Measurements from ENCODE around the gene ZNF648. TPM values are rescaled to one million over a fixed set of nuclear protein-coding genes. Genes with fewer than 3 reads are reported as not detected.

The ZNF648 gene
- polyA plus RNA-seq, 2 of the 4 experiments (the other 2 are of a cell fraction): not detected

GRCh38 chr1:182065126-182065845 lies 3.8 kb upstream of the ZNF648 start (continued):
- TF ChIP-seq REST (IDR thresholded peaks at IDR 0.05): no peak
- TF ChIP-seq, protein P1, sequence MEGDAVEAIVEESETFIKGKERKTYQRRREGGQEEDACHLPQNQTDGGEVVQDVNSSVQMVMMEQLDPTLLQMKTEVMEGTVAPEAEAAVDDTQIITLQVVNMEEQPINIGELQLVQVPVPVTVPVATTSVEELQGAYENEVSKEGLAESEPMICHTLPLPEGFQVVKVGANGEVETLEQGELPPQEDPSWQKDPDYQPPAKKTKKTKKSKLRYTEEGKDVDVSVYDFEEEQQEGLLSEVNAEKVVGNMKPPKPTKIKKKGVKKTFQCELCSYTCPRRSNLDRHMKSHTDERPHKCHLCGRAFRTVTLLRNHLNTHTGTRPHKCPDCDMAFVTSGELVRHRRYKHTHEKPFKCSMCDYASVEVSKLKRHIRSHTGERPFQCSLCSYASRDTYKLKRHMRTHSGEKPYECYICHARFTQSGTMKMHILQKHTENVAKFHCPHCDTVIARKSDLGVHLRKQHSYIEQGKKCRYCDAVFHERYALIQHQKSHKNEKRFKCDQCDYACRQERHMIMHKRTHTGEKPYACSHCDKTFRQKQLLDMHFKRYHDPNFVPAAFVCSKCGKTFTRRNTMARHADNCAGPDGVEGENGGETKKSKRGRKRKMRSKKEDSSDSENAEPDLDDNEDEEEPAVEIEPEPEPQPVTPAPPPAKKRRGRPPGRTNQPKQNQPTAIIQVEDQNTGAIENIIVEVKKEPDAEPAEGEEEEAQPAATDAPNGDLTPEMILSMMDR (IDR thresholded peaks at IDR 0.05): no peak

DNA sequence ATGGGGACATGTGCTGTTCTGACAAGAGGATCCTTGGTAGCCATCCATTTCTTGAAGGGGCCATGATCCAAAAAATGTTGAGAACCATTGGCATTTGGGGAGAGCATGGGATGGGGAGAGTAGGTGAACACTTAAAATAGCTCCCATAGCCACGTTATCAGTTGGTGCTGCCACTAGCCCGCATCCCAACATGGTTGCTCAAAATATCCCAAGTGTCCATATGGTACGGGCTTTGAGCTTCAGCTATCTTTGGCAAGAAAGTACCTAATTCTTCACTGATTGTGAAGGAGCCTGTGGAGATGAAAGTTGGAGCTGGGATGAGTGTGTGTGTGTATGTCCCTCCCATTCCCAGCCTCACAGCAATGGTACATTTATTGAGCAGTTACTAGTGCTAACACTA lies 3.1 kb upstream of the ZNF648 start:
- no peak for FAIRE-seq

DNA sequence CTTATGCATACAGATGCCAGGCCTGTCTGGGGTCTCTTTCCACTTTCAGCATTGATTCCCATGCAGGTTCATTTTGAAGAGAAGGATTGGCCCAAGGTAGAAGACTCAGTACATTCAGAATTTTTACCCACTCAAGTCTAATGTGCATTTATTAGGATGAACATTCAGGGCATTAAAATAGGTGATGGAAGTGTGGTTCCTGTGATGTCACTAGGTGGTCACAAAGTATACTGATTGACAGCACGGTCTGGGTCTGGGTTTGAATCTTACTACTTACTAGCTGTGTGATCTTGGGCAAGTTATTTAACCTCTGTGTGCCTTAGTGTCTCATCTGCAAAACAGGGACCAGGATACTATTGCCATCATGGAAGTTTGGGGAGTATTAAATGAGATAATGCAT lies 711 bp upstream of the ZNF648 start:
- CTCF ChIA-PET: interaction anchor here (1.3 to 1.6 kb wide), 2 partner anchors 10 to 19 kb away, joined by 4 read pairs; no protein-coding TSS in a partner anchor
- no peak for ATAC-seq
- no peak overlapping the region for H3K4me3 ChIP-seq
- no peak overlapping the region for H3K27ac ChIP-seq
- 0 out of 3 replicates have a peak, but pooled peaks cover 2% of the 10 kb centered on the region for H3K9me3 ChIP-seq
- POLR2A ChIA-PET: no interaction called here
- no peak for DNase-seq (ENCODE audit: low read depth in 1 of 2, low spot score in 1 of 2)
- no peaks in the 10 kb centered on the region for H3K4me1 ChIP-seq
- no peak for TF ChIP-seq ESRRA (IDR thresholded peaks at IDR 0.05; ENCODE audit: borderline replicate concordance, low read length)
- TF ChIP-seq, protein P2, sequence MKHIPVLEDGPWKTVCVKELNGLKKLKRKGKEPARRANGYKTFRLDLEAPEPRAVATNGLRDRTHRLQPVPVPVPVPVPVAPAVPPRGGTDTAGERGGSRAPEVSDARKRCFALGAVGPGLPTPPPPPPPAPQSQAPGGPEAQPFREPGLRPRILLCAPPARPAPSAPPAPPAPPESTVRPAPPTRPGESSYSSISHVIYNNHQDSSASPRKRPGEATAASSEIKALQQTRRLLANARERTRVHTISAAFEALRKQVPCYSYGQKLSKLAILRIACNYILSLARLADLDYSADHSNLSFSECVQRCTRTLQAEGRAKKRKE (CRISPR knock-in tag; IDR thresholded peaks at IDR 0.05; ENCODE audit: low read depth): no peak
- no peak for TF ChIP-seq HOXB5 (CRISPR knock-in tag; IDR thresholded peaks at IDR 0.05)
- TF ChIP-seq CHD2 (IDR thresholded peaks at IDR 0.05; ENCODE audit: low read length, partially characterized antibody): no peak
- TF ChIP-seq CBX8 (IDR thresholded peaks at IDR 0.05): no peak
- TF ChIP-seq MAFK (IDR thresholded peaks at IDR 0.05; ENCODE audit: partially characterized antibody): no peak
- FAIRE-seq: no peak
- 0% methylated on average over 1 of the region's 1 CpG for WGBS (ENCODE audit: missing lambda C conversion rate)
- H3K4me2 ChIP-seq: no peak overlapping the region

More for the DNA sequence above, 3.1 kb upstream of the ZNF648 start:
- Histone ChIP-seq H3K4me1 (no peaks in the 10 kb centered on the region), H3K27ac (no peak overlapping the region), H3K4me3 (no peak overlapping the region), H3K4me2 (no peak overlapping the region), H3K9me3 (0 out of 3 replicates have a peak, but pooled peaks cover 2% of the 10 kb centered on the region)
- no peak for TF ChIP-seq NR3C1 (IDR thresholded peaks at IDR 0.05)
- DNase-seq (ENCODE audit: low read depth in 1 of 2, low spot score in 1 of 2) (no peak), ATAC-seq (no peak)
- 10% methylated on average over 3 of the region's 3 CpGs for WGBS (ENCODE audit: missing lambda C conversion rate)
- ChIA-PET CTCF (interaction anchor here (1.5 kb wide), 1 partner anchor 586 kb away, joined by 5 read pairs; no protein-coding TSS in a partner anchor), POLR2A (no interaction called here)

DNA sequence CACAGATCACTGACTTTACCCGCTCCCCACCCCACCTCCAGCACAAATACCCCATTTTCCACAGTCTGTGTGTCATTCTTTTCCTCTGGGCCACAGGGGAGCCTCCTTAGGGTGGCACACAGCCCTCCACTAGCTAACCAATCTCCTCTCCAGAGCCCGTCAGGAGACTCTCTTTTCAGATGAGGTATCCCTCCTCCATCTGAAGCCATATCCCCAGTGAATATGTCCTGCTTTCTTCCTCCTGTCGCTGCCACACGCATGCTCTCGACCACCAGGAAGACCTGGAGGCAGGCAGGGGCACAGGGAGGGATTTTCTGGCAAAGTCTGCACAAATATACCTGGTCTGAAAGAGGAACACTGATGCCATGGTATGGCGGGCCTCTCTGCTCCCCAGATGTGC lies 635 bp downstream of the ZNF648 start:
- H3K4me2 ChIP-seq: no peak overlapping the region
- 0 out of 3 replicates have a peak, but pooled peaks cover 2% of the 10 kb centered on the region for H3K9me3 ChIP-seq
- ChIA-PET CTCF (no interaction called here), POLR2A (no interaction called here)
- no peak overlapping the region for H3K27ac ChIP-seq
- FAIRE-seq (no peak), DNase-seq (ENCODE audit: low read depth in 1 of 2, low spot score in 1 of 2) (no peak), ATAC-seq (no peak)
- no peaks in the 10 kb centered on the region for H3K4me1 ChIP-seq
- H3K4me3 ChIP-seq: no peak overlapping the region
- TF ChIP-seq RNF2 (IDR thresholded peaks at IDR 0.05; ENCODE audit: borderline replicate concordance, low read depth) (no peak), CHD2 (IDR thresholded peaks at IDR 0.05; ENCODE audit: low read length, partially characterized antibody) (no peak), JUN (IDR thresholded peaks at IDR 0.05) (no peak), POLR2A (IDR thresholded peaks at IDR 0.05; ENCODE audit: low read length) (no peak), CBX2 (IDR thresholded peaks at IDR 0.05; ENCODE audit: borderline replicate concordance, low read depth) (no peak), MAX (IDR thresholded peaks at IDR 0.05) (no peak), MYC (IDR thresholded peaks at IDR 0.05; ENCODE audit: borderline replicate concordance, low read length) (no peak), PBX3 (IDR thresholded peaks at IDR 0.05) (no peak), RARB (CRISPR knock-in tag; IDR thresholded peaks at IDR 0.05) (no peak), MAFK (IDR thresholded peaks at IDR 0.05; ENCODE audit: partially characterized antibody) (no peak), KDM1A (IDR thresholded peaks at IDR 0.05; ENCODE audit: low read depth) (no peak), SREBF2 (IDR thresholded peaks at IDR 0.05) (no peak), NR3C1 (IDR thresholded peaks at IDR 0.05) (no peak), POLR2AphosphoS2 (conservative IDR thresholded peaks at IDR 0.05; ENCODE audit: low read length) (no peak), SMC3 (IDR thresholded peaks at IDR 0.05) (no peak), ZSCAN20 (CRISPR knock-in tag; IDR thresholded peaks at IDR 0.05) (no peak), HOXB5 (CRISPR knock-in tag; IDR thresholded peaks at IDR 0.05) (no peak)
- TF ChIP-seq, protein P2 (CRISPR knock-in tag; IDR thresholded peaks at IDR 0.05; ENCODE audit: low read depth): no peak
- 10% methylated on average over 5 of the region's 6 CpGs for WGBS (ENCODE audit: missing lambda C conversion rate)
